Ascending aorta (tissue), 2 donors: ENCODE data around the gene DPYD. TPM values are rescaled to one million over a fixed set of nuclear protein-coding genes. Genes with fewer than 3 reads are reported as not detected.

Experiments
- DNase-seq, 2 donors: peaks; one replicate each; pipeline ENCODE4 v3.0.0-alpha.2; 2019; ENCODE audit warnings: low spot score in 2 of 2
- H3K27ac ChIP-seq, 2 donors: fragments of 200-600 bp; sonication (generic); one replicate each; pipeline ENCODE4 v1.5.1; 2016 to 2017; ENCODE audit warnings: mild to moderate bottlenecking in 1 of 2
- H3K27me3 ChIP-seq: fragments of 200-600 bp; sonication (generic); one replicate; pipeline ENCODE4 v1.5.1; 2017
- H3K36me3 ChIP-seq, 2 donors: fragments of 200-600 bp; sonication (generic); one replicate each; pipeline ENCODE4 v1.5.1; 2016
- H3K4me1 ChIP-seq, 2 donors: fragments of 200-600 bp; sonication (generic); one replicate each; pipeline ENCODE4 v1.5.1; 2016 to 2017; ENCODE audit warnings: mild to moderate bottlenecking in 1 of 2
- H3K4me3 ChIP-seq, 2 donors: fragments of 200-600 bp; sonication (generic); one replicate each; pipeline ENCODE4 v1.5.1; 2016 to 2017; ENCODE audit warnings: mild to moderate bottlenecking in 1 of 2
- H3K9me3 ChIP-seq, 2 donors: fragments of 200-600 bp; sonication (generic); one replicate each; pipeline ENCODE4 v1.5.1; 2016
- CTCF ChIP-seq, 3 experiments: fragments of 200-600 bp in 2 of 3; fragments of 450-650 bp in 1 of 3; sonication (generic) in 2 of 3; IDR thresholded peaks; one replicate each; pipeline ENCODE4 v1.5.1; 2016 to 2019; ENCODE audit warnings: antibody characterized with exemption in 3 of 3, mild to moderate bottlenecking in 1 of 3, moderate library complexity in 1 of 3
- intact Hi-C: fragments of 100-400 bp; cut with DNase I; formaldehyde crosslinking; loops from one replicate; pipeline ENCODE4 v1.15.1; 2023
- total RNA-seq: library from RNA; depleted of rRNA; stranded (reverse); fragments of >200 nt; gene quantifications from one replicate; pipeline ENCODE4 v1.1.0, GENCODE V29; 2016

The DPYD gene
- total RNA-seq, 1 donor from 2014 or later: 22.9 TPM

- Histone ChIP-seq H3K4me3 (no peak overlapping the region), H3K27ac (no peak overlapping the region), H3K27me3 (no peaks in the 10 kb centered on the region), H3K4me1 (no peaks in the 10 kb centered on the region), H3K9me3 (no peaks in the 10 kb centered on the region), H3K36me3 (no peaks in the 10 kb centered on the region)
- intact Hi-C loops: no loop called here
- DNase-seq: no peak
- TF ChIP-seq CTCF (IDR thresholded peaks at IDR 0.05): no peak
Observed at GRCh38 chr1:97077221-97077620, 843.6 kb downstream of the DPYD start.

- no peaks in the 10 kb centered on the region for H3K9me3 ChIP-seq
- no peaks in the 10 kb centered on the region for H3K27me3 ChIP-seq
- intact Hi-C loops: no loop called here
- H3K27ac ChIP-seq: no peak overlapping the region
- H3K4me3 ChIP-seq: no peak overlapping the region
- no peaks in the 10 kb centered on the region for H3K36me3 ChIP-seq
- no peak for DNase-seq
- H3K4me1 ChIP-seq: no peaks in the 10 kb centered on the region
- no peak for TF ChIP-seq CTCF (IDR thresholded peaks at IDR 0.05)
Observed at GRCh38 chr1:97074771-97075170, 846.1 kb downstream of the DPYD start.

- no peaks in the 10 kb centered on the region for H3K4me1 ChIP-seq
- no peak overlapping the region for H3K4me3 ChIP-seq
- no peaks in the 10 kb centered on the region for H3K27me3 ChIP-seq
- no peaks in the 10 kb centered on the region for H3K9me3 ChIP-seq
- intact Hi-C loops: no loop called here
- no peak for DNase-seq
- H3K27ac ChIP-seq: no peak overlapping the region
- H3K36me3 ChIP-seq: no peaks in the 10 kb centered on the region
- no peak for TF ChIP-seq CTCF (IDR thresholded peaks at IDR 0.05)
Observed at GRCh38 chr1:97073936-97074335, 846.9 kb downstream of the DPYD start.

GRCh38 chr1:97073169-97073568 lies 847.7 kb downstream of the DPYD start:
- H3K27me3 ChIP-seq: no peaks in the 10 kb centered on the region
- intact Hi-C loops: no loop called here
- DNase-seq: no peak
- TF ChIP-seq CTCF (IDR thresholded peaks at IDR 0.05): no peak
- no peak overlapping the region for H3K4me3 ChIP-seq
- no peak overlapping the region for H3K27ac ChIP-seq
- no peaks in the 10 kb centered on the region for H3K4me1 ChIP-seq
- H3K36me3 ChIP-seq: no peaks in the 10 kb centered on the region
- no peaks in the 10 kb centered on the region for H3K9me3 ChIP-seq

- H3K36me3 ChIP-seq: no peaks in the 10 kb centered on the region
- no peak for TF ChIP-seq CTCF (IDR thresholded peaks at IDR 0.05)
- H3K4me3 ChIP-seq: no peak overlapping the region
- no peaks in the 10 kb centered on the region for H3K9me3 ChIP-seq
- H3K4me1 ChIP-seq: no peaks in the 10 kb centered on the region
- H3K27ac ChIP-seq: no peak overlapping the region
- intact Hi-C loops: no loop called here
- DNase-seq: no peak
- H3K27me3 ChIP-seq: no peaks in the 10 kb centered on the region
Observed at GRCh38 chr1:97071173-97071572, 849.7 kb downstream of the DPYD start.

- Histone ChIP-seq H3K27me3 (no peaks in the 10 kb centered on the region), H3K4me1 (no peaks in the 10 kb centered on the region), H3K27ac (no peak overlapping the region), H3K36me3 (no peaks in the 10 kb centered on the region), H3K9me3 (no peaks in the 10 kb centered on the region), H3K4me3 (no peak overlapping the region)
- TF ChIP-seq CTCF (IDR thresholded peaks at IDR 0.05): no peak
- intact Hi-C loops: no loop called here
- no peak for DNase-seq
Observed at GRCh38 chr1:97070376-97070775, 850.5 kb downstream of the DPYD start.
